Activated CD4-positive, alpha-beta T cell treated with anti-CD3 and anti-CD28 coated beads, Interleukin-2, amount 50 U/mL, for 4 hours (primary cell): ENCODE measurements around the gene FADS1.
A peak's percentile ranks its signal among the peaks of the same experiment; 100 is the strongest.

ENCODE experiments used
- DNase-seq, 2 experiments: peaks; one replicate each; pipeline ENCODE4 v3.0.0-alpha.2; 2020

The FADS1 gene

GRCh38 chr11:61820174-61820573, 3.4 kb upstream of the FADS1 start:
- no peak for DNase-seq

DNA sequence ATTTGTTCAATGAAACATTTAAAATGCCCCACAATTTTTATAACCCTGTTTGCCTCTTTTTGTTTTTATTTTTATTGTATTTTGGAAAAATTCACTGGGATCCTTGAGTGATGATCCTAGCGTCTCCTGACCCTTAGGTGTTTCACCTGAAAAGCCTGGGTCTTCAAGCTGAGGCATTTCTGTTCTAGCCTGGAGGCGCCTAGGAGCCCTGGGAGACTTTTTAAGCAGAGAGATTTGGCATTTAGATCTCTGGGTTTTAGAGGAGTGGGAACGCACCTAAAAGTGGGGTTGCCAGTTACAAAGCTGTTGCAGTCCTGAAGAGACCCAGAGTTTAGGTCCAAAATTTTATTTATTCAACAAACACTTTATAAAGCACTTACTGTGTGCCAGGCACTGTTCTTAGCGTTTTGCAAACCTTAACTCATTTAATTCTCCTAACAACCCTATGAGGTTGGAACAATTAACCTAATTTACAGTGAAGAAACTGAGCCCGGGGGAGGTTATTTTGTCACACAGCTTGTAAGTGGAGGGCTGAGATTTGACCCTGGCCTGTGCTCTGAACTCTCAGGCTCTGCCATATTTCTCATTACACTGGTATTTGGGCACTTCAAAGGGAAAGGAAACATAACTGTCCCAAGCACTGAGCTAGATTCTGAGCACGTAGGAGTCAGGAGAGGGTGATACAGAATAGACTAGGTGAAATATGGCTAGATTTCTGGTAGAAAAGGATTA, 834 bp upstream of the FADS1 start:
- no peak for DNase-seq

- peak; percentile 42 to 44 for DNase-seq
Observed at GRCh38 chr11:61815790-61816735, 740 bp downstream of the FADS1 start.

DNA sequence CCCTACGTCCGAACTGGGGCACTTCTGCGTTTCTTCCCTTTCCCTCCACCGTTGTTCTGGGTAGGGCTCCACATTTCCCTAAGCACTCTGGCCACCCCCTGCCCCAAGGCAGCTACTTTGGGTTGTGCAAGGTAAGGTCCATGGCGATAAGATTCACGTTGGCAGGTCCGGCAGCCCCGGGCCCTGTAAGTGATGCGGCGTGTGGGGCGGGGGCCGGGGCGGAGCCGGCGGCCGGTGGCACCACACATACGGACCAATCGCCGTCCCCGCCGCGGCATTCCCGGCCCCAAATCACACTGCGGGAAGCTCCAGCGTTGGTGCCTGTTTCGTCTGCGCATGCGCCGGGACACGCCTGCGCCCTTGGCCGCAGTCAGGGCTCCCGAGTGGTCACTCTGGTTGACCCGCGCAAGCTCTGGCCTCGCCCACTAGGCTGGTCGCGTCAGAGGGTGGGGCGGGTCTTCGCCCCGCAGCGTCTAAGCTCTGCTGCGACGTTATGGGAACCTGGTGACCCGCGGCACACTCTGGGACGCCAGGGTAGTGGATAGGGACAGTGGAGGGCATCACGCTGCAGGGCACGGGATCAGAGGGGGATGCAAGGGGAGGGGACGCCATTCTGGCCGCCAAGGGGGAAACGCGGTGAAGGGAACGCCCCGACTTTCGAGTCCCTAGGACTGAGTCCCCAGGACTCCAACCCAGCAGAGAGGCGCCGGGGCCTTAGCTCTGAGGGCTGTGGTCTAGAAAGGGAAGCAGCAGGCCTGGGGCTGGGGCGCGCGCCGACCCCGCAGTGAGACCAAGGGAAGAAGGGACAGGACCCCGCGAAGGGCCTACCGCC, 1.6 kb downstream of the FADS1 start:
- DNase-seq: no peak

GRCh38 chr11:61814247-61814957, 2.4 kb downstream of the FADS1 start:
- no peak for DNase-seq

- DNase-seq: no peak
Observed at GRCh38 chr11:61812736-61813411, 3.9 kb downstream of the FADS1 start.

GRCh38 chr11:61811831-61812230, 5.0 kb downstream of the FADS1 start:
- DNase-seq: no peak

- DNase-seq: no peak
Observed at GRCh38 chr11:61810671-61811175, 6.1 kb downstream of the FADS1 start.

- no peak for DNase-seq
Observed at GRCh38 chr11:61806785-61807184, 10.0 kb downstream of the FADS1 start.

- no peak for DNase-seq
Observed at GRCh38 chr11:61805146-61805545, 11.7 kb downstream of the FADS1 start.

DNA sequence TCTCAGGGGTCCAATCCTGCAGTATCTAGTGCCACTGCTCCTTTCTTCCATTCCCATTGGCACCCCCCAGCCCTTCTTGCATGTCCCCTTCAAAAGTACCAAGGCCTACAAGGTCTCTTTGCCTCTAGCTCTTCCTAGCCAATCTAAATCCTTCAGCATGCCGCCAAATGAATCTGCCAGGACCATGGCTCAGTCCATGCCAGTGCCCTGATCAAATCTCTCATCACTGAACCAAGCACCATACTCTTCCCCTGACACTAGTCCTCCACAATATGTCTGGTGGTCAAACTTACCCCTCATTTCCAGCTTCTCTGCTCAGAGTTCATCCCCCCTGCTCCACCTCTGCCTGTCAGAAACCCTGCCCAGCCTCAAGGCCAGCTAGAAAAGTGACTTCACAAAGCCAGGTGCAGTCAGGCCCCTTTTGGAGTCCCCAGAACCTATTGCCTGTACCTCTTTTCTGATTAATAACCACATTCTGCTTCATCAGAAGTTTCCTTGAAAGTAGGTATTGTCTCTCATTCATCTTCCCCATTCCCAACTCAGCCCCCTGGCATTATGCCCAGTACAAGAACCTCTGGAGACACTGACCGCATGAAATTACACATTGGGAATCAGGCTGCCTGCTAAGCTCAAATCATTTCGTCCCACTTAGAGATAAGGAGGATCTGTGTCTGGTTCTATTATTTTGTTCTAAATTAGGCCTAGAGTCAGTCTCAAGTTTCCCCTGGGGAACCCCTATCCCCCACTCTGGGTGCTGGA, 12.7 kb downstream of the FADS1 start:
- DNase-seq: no peak

DNA sequence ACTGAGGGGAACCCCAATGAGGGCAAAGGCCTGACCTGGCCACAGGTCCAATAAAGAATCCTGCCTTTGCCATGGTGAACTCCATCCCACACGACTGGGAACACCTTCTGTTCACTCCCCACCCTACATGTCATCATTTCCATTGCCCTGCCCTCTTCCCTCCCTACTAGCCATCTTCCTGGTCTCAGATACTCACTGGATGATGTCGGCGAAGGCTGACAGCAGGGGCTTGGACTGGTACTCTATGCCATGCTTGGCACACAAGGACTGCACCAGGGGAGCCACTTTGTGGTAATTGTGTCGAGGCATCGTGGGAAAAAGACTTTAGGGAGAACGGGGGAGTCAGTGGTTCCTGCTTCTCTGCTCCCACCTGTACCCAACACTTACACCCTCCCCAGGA, 14.2 kb downstream of the FADS1 start:
- DNase-seq: no peak

GRCh38 chr11:61800331-61801281, 16.2 kb downstream of the FADS1 start:
- no peak for DNase-seq

DNA sequence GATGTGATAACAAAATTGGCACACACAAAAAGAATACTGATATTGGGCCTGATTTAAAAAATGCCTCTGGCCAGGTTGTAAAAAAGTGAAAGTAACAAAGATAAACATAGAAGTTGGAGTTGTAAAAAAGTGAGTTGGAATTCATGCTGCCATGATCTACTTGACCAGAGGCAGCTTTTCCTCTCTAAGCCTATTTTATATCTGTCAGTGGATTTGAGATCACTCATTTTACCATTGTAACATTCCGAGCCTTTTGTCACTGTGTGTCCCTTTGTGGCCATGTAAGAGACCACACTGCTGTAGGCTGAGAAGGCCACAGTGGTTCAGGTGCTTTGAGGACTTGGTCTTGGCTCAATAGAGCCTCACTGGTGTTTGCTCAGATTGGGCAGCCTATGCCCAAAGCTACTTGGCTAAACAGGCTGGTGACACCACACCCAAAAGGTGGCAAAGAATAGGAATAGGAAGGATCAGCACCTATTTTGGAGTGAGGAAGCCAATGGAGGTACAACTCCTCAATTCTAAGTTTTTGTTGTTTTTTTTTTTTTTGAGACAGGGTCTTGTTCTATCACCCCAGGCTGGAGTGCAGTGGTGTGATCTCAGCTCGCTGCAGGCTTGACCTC, 17.0 kb downstream of the FADS1 start:
- no peak for DNase-seq

GRCh38 chr11:61797263-61797944, 19.4 kb downstream of the FADS1 start:
- peak; percentile 66 to 68 for DNase-seq

DNA sequence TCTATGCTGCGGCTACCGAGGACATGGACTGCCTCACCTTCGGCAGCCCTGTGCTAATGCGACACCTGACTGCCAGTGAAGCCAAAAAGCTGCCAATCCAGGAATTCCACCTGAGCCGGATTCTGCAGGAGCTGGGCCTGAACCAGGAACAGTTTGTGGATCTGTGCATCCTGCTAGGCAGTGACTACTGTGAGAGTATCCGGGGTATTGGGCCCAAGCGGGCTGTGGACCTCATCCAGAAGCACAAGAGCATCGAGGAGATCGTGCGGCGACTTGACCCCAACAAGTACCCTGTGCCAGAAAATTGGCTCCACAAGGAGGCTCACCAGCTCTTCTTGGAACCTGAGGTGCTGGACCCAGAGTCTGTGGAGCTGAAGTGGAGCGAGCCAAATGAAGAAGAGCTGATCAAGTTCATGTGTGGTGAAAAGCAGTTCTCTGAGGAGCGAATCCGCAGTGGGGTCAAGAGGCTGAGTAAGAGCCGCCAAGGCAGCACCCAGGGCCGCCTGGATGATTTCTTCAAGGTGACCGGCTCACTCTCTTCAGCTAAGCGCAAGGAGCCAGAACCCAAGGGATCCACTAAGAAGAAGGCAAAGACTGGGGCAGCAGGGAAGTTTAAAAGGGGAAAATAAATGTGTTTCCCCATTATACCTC, 20.8 kb downstream of the FADS1 start:
- DNase-seq: no peak

GRCh38 chr11:61795459-61795858, 21.3 kb downstream of the FADS1 start:
- DNase-seq: no peak

- DNase-seq: no peak
Observed at GRCh38 chr11:61794579-61794978, 22.2 kb downstream of the FADS1 start.
